K562 (cell line): ENCODE measurements around the gene F2. TPM values are rescaled to one million over a fixed set of nuclear protein-coding genes. Genes with fewer than 3 reads are reported as not detected.

Experiments
- C11orf30 ChIP-seq: fragments of 450-650 bp; IDR thresholded peaks from 2 replicates; pipeline ENCODE4 v1.6.1; 2016; ENCODE audit warnings: low read depth, mild to moderate bottlenecking
- CSDE1 ChIP-seq, 2 experiments: fragments of 450-650 bp; IDR thresholded peaks; 2 replicates each; pipeline ENCODE4 v1.6.1; 2016; ENCODE audit warnings: mild to moderate bottlenecking in 1 of 2
- ESRRA ChIP-seq: fragments of 450-650 bp; IDR thresholded peaks from 2 replicates; pipeline ENCODE4 v1.6.1; 2014; ENCODE audit warnings: low read depth, mild to moderate bottlenecking, moderate library complexity, borderline replicate concordance
- FOSL1 ChIP-seq: fragments of 200-800 bp; sonication (Bioruptor generic); conservative IDR thresholded peaks from 2 replicates; pipeline ENCODE4 v1.6.1; 2016; ENCODE audit warnings: missing genetic modification characterization, missing compliant biosample characterization
- FOXA1 ChIP-seq: fragments of 450-650 bp; IDR thresholded peaks from 2 replicates; pipeline ENCODE4 v1.6.1; 2016; ENCODE audit warnings: mild to moderate bottlenecking, borderline replicate concordance
- FOXP1 ChIP-seq: sonication (generic); formaldehyde crosslinking; IDR thresholded peaks from 2 replicates; pipeline ENCODE4 v1.8.0; 2022; ENCODE audit warnings: mild to moderate bottlenecking, missing genetic modification reagents
- GTF2F1 ChIP-seq: IDR thresholded peaks from 2 replicates; pipeline ENCODE4 v1.6.1; 2011; ENCODE audit warnings: low read depth, low read length, improper control_type of control experiment
- HMG20A ChIP-seq: fragments of 450-650 bp; formaldehyde crosslinking; conservative IDR thresholded peaks from 2 replicates; pipeline ENCODE4 v1.4.0; 2020; ENCODE audit warnings: mild to moderate bottlenecking, mixed read lengths
- MTF1 ChIP-seq: fragments of 250-450 bp; sonication (Bioruptor Pico); IDR thresholded peaks from 2 replicates; pipeline ENCODE4 v1.9.0; 2021; ENCODE audit warnings: moderate library complexity, mild to moderate bottlenecking, inconsistent platforms, borderline replicate concordance
- PRMT5 ChIP-seq: sonication (generic); formaldehyde crosslinking; IDR thresholded peaks from 2 replicates; pipeline ENCODE4 v1.5.0; 2020; ENCODE audit warnings: missing genetic modification reagents
- SIN3B ChIP-seq: fragments of 450-650 bp; IDR thresholded peaks from 2 replicates; pipeline ENCODE4 v1.6.1; 2017; ENCODE audit warnings: low read depth, mild to moderate bottlenecking, moderate library complexity
- SMARCA5 ChIP-seq: fragments of 450-650 bp; IDR thresholded peaks from 2 replicates; pipeline ENCODE4 v1.6.1; 2016
- SNRNP70 ChIP-seq: fragments of 200-400 bp; formaldehyde crosslinking; optimal IDR thresholded peaks from 2 replicates; pipeline ENCODE3; 2017; ENCODE audit warnings: low read depth, low read length
- SRSF9 ChIP-seq: fragments of 200-400 bp; formaldehyde crosslinking; IDR thresholded peaks from 2 replicates; pipeline ENCODE4 v1.6.1; 2017; ENCODE audit warnings: low read depth, low read length, borderline replicate concordance
- STAG1 ChIP-seq: sonication (generic); formaldehyde crosslinking; IDR thresholded peaks from 2 replicates; pipeline ENCODE4 v1.5.0; 2020; ENCODE audit warnings: missing genetic modification reagents, borderline replicate concordance
- TARDBP ChIP-seq: fragments of 450-650 bp; IDR thresholded peaks from 2 replicates; pipeline ENCODE4 v1.6.1; 2016
- ZNF23 ChIP-seq: fragments of 250-450 bp; sonication (Bioruptor Pico); IDR thresholded peaks from 2 replicates; pipeline ENCODE4 v1.4.0; 2020; ENCODE audit warnings: mild to moderate bottlenecking
- ZNF316 ChIP-seq: fragments of 450-650 bp; IDR thresholded peaks from 2 replicates; pipeline ENCODE4 v1.6.1; 2016
- ZNF551 ChIP-seq: fragments of 250-450 bp; sonication (Bioruptor Pico); IDR thresholded peaks from 2 replicates; pipeline ENCODE4 v1.5.0; 2021; ENCODE audit warnings: mild to moderate bottlenecking, moderate library complexity
- ZNF583 ChIP-seq: fragments of 250-450 bp; sonication (Bioruptor Pico); IDR thresholded peaks from 2 replicates; pipeline ENCODE4 v1.4.0; 2020
- ZNF699 ChIP-seq: fragments of 250-450 bp; sonication (Bioruptor Pico); IDR thresholded peaks from 2 replicates; pipeline ENCODE4 v1.8.0; 2021; ENCODE audit warnings: mild to moderate bottlenecking, moderate library complexity; ENCODE audit not compliant: insufficient replicate concordance
- polyA plus RNA-seq, 8 experiments: library from polyadenylated mRNA; depleted of rRNA in 4 of 8; stranded (reverse) in 5 of 8; unstranded in 3 of 8; fragments of >200 nt; fragmentation: Nextera tagmentation in 2 of 8; fragmentation: Illumina TruSeq in 1 of 8; extraction: Ambion mirVana in 2 of 8; extraction: Trizol in 1 of 8; gene quantifications; 2 replicates each; pipeline versions ENCODE4 v1.2.1 to v1.2.3, GENCODE V29; 2011 to 2014; ENCODE audit warnings: inconsistent platforms in 1 of 8, missing spikeins in 1 of 8
- total RNA-seq, 7 experiments: library from RNA; depleted of rRNA in 6 of 7; stranded (reverse); fragments of >200 nt in 6 of 7; fragmentation: Illumina TruSeq in 2 of 7; extraction: Trizol in 2 of 7; gene quantifications; 2 replicates each; pipeline versions ENCODE4 v1.2.1 to v1.2.3, GENCODE V29; 2011 to 2021; ENCODE audit warnings: low replicate concordance in 1 of 7
- TF ChIP-seq, protein P1 (sequence below): sonication (generic); formaldehyde crosslinking; IDR thresholded peaks from 2 replicates; pipeline ENCODE4 v1.8.0; 2022; ENCODE audit warnings: mild to moderate bottlenecking, missing genetic modification reagents
- TF ChIP-seq, protein P2 (sequence below): fragments of 250-450 bp; sonication (Bioruptor Pico); IDR thresholded peaks from 2 replicates; pipeline ENCODE4 v1.4.0; 2020; ENCODE audit warnings: borderline replicate concordance
- TF ChIP-seq, protein P3 (sequence below): sonication (generic); formaldehyde crosslinking; IDR thresholded peaks from 2 replicates; pipeline ENCODE4 v1.8.1; 2023; ENCODE audit warnings: mild to moderate bottlenecking, missing genetic modification reagents

The F2 gene
- total and polyA plus RNA-seq, 9 of the 15 experiments (the other 6 are each of a cell fraction or from before 2014, with no cell fraction given) = 0.16 TPM; not detected in 8

DNA sequence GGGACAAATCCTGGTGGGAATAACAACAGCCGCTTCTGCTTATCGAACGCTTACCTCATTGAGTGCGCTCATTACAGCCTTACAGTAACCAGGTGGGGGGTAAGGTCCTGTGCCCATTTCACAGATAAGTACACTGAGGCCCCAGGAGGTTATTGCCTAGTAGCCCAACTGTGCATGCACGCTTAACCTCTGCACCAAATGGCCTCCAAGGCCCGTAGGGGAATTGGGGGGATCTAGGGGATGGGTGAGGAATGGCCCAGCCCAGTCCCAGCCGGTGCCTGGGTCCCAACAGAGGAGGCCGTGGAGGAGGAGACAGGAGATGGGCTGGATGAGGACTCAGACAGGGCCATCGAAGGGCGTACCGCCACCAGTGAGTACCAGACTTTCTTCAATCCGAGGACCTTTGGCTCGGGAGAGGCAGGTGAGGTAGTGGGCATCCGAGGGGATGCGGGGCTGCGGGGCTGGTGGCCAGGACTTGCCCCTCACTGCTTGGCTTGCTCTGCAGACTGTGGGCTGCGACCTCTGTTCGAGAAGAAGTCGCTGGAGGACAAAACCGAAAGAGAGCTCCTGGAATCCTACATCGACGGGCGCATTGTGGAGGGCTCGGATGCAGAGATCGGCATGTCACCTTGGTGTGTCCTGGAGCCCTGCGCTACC lies 7.3 kb downstream of the F2 start (continued):
- TF ChIP-seq, protein P1, sequence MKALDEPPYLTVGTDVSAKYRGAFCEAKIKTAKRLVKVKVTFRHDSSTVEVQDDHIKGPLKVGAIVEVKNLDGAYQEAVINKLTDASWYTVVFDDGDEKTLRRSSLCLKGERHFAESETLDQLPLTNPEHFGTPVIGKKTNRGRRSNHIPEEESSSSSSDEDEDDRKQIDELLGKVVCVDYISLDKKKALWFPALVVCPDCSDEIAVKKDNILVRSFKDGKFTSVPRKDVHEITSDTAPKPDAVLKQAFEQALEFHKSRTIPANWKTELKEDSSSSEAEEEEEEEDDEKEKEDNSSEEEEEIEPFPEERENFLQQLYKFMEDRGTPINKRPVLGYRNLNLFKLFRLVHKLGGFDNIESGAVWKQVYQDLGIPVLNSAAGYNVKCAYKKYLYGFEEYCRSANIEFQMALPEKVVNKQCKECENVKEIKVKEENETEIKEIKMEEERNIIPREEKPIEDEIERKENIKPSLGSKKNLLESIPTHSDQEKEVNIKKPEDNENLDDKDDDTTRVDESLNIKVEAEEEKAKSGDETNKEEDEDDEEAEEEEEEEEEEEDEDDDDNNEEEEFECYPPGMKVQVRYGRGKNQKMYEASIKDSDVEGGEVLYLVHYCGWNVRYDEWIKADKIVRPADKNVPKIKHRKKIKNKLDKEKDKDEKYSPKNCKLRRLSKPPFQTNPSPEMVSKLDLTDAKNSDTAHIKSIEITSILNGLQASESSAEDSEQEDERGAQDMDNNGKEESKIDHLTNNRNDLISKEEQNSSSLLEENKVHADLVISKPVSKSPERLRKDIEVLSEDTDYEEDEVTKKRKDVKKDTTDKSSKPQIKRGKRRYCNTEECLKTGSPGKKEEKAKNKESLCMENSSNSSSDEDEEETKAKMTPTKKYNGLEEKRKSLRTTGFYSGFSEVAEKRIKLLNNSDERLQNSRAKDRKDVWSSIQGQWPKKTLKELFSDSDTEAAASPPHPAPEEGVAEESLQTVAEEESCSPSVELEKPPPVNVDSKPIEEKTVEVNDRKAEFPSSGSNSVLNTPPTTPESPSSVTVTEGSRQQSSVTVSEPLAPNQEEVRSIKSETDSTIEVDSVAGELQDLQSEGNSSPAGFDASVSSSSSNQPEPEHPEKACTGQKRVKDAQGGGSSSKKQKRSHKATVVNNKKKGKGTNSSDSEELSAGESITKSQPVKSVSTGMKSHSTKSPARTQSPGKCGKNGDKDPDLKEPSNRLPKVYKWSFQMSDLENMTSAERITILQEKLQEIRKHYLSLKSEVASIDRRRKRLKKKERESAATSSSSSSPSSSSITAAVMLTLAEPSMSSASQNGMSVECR (CRISPR knock-in tag) = no peak
- TF ChIP-seq SNRNP70 (no peak), ZNF316 (no peak), SRSF9 (no peak), MTF1 (no peak), ZNF23 (CRISPR knock-in tag) (no peak), TARDBP (no peak), ZNF551 (CRISPR knock-in tag) (no peak), C11orf30 (no peak), GTF2F1 (no peak), STAG1 (CRISPR knock-in tag) (no peak), ZNF699 (CRISPR knock-in tag) (no peak), FOXA1 (no peak), SMARCA5 (peak; percentile 74; the same call in 1 of the 2 replicates), CSDE1 (IDR thresholded peaks at IDR 0.05) (no peak), FOSL1 (tag) (no peak), HMG20A (CRISPR knock-in tag) (no peak), SIN3B (no peak), PRMT5 (CRISPR knock-in tag) (no peak), ESRRA (peak; percentile 52; the same call in 1 of the 2 replicates), ZNF583 (CRISPR knock-in tag) (no peak), FOXP1 (no peak)
- TF ChIP-seq, protein P2, sequence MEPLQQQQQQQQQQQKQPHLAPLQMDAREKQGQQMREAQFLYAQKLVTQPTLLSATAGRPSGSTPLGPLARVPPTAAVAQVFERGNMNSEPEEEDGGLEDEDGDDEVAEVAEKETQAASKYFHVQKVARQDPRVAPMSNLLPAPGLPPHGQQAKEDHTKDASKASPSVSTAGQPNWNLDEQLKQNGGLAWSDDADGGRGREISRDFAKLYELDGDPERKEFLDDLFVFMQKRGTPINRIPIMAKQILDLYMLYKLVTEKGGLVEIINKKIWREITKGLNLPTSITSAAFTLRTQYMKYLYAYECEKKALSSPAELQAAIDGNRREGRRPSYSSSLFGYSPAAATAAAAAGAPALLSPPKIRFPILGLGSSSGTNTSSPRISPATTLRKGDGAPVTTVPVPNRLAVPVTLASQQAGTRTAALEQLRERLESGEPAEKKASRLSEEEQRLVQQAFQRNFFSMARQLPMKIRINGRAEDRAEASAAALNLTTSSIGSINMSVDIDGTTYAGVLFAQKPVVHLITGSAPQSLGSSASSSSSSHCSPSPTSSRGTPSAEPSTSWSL (CRISPR knock-in tag) = no peak
- TF ChIP-seq, protein P3, sequence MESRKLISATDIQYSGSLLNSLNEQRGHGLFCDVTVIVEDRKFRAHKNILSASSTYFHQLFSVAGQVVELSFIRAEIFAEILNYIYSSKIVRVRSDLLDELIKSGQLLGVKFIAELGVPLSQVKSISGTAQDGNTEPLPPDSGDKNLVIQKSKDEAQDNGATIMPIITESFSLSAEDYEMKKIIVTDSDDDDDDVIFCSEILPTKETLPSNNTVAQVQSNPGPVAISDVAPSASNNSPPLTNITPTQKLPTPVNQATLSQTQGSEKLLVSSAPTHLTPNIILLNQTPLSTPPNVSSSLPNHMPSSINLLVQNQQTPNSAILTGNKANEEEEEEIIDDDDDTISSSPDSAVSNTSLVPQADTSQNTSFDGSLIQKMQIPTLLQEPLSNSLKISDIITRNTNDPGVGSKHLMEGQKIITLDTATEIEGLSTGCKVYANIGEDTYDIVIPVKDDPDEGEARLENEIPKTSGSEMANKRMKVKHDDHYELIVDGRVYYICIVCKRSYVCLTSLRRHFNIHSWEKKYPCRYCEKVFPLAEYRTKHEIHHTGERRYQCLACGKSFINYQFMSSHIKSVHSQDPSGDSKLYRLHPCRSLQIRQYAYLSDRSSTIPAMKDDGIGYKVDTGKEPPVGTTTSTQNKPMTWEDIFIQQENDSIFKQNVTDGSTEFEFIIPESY (CRISPR knock-in tag) = no peak
